Measurements from ENCODE around the gene ARHGAP23.
A peak's percentile ranks its signal among the peaks of the same experiment; 100 is the strongest.

The ARHGAP23 gene

DNA sequence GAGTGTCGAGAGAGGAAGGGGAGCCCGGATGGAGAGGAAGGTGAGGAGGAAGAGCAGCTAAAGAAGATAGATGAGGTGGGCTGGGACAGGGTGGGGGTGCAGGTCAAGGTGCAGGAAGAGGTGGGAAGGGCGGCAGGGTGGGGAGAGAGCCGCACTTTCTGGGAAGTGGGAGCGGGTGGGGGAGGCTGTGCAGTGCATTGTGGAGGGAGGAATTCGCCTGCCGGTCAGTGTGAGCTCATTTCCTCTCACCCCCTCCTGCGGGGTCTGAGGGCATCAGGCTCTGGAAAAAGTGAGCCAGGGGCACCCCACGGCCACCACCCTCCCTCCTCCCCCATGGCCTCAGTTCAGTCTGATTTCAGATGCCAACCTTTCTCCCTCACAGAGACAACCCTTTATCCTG is 2.5 kb upstream of the ARHGAP23 start:
- POLR2A ChIA-PET (ENCODE audit: low non-redundant PET): no interaction called here
- TF ChIP-seq, protein P1, sequence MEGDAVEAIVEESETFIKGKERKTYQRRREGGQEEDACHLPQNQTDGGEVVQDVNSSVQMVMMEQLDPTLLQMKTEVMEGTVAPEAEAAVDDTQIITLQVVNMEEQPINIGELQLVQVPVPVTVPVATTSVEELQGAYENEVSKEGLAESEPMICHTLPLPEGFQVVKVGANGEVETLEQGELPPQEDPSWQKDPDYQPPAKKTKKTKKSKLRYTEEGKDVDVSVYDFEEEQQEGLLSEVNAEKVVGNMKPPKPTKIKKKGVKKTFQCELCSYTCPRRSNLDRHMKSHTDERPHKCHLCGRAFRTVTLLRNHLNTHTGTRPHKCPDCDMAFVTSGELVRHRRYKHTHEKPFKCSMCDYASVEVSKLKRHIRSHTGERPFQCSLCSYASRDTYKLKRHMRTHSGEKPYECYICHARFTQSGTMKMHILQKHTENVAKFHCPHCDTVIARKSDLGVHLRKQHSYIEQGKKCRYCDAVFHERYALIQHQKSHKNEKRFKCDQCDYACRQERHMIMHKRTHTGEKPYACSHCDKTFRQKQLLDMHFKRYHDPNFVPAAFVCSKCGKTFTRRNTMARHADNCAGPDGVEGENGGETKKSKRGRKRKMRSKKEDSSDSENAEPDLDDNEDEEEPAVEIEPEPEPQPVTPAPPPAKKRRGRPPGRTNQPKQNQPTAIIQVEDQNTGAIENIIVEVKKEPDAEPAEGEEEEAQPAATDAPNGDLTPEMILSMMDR (conservative IDR thresholded peaks at IDR 0.05; ENCODE audit: low read depth): no peak
- no peak for DNase-seq (ENCODE audit: low spot score)
- CTCF ChIA-PET: interaction anchor here (0.7 to 0.9 kb wide), 2 partner anchors 10 to 30 kb away, joined by 4 to 5 read pairs; no protein-coding TSS in a partner anchor
- no peak overlapping the region for H3K27ac ChIP-seq

DNA sequence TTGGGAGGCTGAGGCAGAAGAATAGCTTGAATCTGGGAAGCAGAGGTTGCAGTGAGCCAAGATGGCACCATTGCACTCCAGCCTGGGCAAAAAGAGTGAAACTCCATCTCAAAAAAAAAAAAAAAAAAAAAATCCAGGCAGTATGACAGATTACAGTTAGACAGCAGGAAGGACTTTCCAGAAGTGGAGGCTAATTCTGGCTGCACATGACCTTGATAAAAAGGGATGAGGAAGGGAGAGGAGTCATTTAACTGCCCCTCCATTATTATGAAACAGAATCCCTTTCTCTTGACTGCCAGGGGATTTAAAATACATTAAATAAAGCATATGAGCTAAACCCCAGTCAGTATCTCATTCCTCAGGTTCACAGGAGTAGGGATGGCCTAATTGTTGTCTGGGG is 1.8 kb upstream of the ARHGAP23 start:
- POLR2A ChIA-PET (ENCODE audit: low non-redundant PET): no interaction called here
- TF ChIP-seq, protein P1 (conservative IDR thresholded peaks at IDR 0.05; ENCODE audit: low read depth): no peak
- no peak overlapping the region for H3K27ac ChIP-seq
- CTCF ChIA-PET: interaction anchor here (0.9 to 1.4 kb wide), 2 partner anchors 11 to 241 kb away, joined by 3 to 4 read pairs; no protein-coding TSS in a partner anchor
- DNase-seq (ENCODE audit: low spot score): no peak

DNA sequence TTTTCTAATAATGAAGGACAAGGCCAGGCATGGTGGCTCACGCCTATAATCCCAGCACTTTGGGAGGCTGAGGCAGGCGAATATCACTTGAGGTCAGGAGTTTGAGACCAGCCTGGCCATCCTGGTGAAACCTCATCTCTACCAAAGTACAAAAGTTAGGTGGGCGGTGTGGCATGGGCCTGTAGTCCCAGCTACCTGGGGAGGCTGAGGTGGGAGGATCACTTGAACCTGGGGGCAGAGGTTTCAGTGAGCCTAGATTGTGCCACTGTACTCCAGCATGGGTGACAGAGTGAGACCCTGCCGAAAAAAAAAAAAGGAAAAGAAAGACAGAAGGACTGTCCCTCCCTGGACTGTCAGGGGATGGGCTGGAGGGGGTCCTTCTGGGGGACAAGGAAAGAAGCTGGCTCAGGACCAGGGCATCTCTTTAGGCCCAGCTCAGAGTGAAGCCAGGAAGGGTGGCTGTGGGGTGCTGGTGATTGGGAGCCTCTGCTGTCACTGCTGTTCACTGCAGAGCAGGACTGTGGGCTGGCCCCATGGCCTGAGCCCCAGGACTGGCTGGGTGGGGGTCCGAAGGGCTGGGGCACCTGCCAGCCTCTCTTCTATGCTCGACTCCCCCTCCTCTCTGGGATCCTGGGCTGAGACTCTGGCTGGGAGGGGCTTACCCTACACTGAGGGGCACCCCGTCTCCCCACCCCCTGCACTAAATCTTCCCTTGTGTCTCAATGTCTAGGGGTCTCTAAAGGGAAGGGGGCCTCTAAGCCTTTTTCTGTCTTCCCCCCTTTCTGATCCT is 909 bp upstream of the ARHGAP23 start:
- DNase-seq (ENCODE audit: low spot score): no peak
- POLR2A ChIA-PET (ENCODE audit: low non-redundant PET): no interaction called here
- CTCF ChIA-PET: interaction anchor here (0.6 to 1.4 kb wide), 3 partner anchors 16 to 240 kb away, joined by 3 to 5 read pairs (median 5); no protein-coding TSS in a partner anchor
- TF ChIP-seq, protein P1 (conservative IDR thresholded peaks at IDR 0.05; ENCODE audit: low read depth): no peak
- H3K27ac ChIP-seq: peak overlapping the region; percentile 92

DNA sequence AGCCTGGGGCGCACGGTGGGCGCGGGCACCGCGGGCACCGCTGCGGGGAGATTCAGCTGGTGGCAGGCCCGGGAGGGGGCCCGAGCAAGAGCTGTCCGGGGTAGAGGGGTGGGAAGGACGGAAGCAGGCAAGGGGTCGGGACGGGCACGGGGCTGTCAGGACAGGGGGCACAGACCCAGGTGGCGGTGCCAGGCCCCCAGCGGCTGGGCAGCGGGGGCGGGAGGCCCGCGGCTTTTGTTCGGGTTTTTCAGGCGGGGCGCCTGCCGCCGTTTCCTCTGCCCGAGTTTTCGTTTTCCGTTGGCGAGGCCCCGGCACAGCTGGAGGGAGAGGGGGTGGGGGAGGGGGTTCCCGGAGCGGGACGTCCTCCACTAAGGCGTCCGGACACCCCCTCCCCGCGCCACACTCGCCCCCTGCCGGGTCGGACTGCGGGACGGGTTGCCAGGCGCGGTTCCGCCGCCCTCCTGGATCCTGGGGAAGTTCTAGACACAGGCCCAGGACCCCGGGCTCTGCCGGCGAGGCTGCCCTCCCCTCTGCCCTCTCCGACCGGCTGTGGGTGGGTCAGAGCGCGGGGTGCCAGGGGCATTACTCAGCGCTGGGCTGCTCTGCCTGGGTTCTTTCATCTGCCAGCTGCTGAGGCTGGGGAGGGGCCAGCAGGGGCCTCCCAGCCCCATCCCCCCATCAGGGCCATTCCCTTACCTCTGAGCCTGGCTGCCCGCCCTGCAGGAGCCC is 543 bp downstream of the ARHGAP23 start:
- ChIA-PET POLR2A (ENCODE audit: low non-redundant PET) (interaction anchor here (0.7 kb wide), 1 partner anchor 235 kb away, joined by 4 read pairs; no protein-coding TSS in a partner anchor), CTCF (interaction anchor here (0.6 to 1.6 kb wide), 6 partner anchors 10 to 126 kb away, joined by 3 to 7 read pairs (median 4); no protein-coding TSS in a partner anchor)
- H3K27ac ChIP-seq: peak overlapping the region; percentile 92
- DNase-seq (ENCODE audit: low spot score): peak; percentile 70
- TF ChIP-seq, protein P1 (conservative IDR thresholded peaks at IDR 0.05; ENCODE audit: low read depth): no peak

DNA sequence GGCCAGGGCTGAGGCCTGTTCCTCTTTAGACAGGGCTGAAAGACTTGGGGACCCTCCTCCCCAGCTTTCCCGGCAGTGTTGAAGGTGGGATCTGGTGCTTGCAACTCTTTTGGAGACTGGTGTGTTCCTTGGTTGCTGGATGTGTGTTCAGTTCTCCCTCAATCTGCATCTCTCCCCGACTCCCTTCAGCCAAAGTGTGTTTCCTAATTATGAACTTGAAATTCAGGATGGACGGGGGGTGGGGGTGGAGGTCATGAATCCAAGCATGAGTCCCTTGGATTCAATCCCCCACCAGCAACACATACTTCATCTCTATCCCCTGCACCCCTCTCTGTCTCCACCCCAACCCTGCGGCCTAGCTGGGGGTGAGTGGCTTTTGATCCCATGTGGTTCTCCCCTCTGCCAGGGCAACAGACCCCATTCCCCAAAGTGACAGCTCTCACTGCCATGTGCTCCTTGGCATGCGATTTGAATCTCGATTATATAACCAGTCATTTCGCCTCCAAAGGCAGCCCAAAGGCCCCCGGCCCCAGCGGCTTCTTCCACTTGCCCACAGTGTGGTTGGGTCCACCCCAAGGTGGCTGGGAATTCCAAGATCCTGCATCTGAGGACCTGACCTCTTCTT is 1.3 kb downstream of the ARHGAP23 start:
- H3K27ac ChIP-seq: peak overlapping the region; percentile 92
- CTCF ChIA-PET: interaction anchor here (1.1 to 1.6 kb wide), 2 partner anchors 14 to 15 kb away, joined by 3 to 7 read pairs; no protein-coding TSS in a partner anchor
- TF ChIP-seq, protein P1 (conservative IDR thresholded peaks at IDR 0.05; ENCODE audit: low read depth): no peak
- POLR2A ChIA-PET (ENCODE audit: low non-redundant PET): no interaction called here
- DNase-seq (ENCODE audit: low spot score): no peak

DNA sequence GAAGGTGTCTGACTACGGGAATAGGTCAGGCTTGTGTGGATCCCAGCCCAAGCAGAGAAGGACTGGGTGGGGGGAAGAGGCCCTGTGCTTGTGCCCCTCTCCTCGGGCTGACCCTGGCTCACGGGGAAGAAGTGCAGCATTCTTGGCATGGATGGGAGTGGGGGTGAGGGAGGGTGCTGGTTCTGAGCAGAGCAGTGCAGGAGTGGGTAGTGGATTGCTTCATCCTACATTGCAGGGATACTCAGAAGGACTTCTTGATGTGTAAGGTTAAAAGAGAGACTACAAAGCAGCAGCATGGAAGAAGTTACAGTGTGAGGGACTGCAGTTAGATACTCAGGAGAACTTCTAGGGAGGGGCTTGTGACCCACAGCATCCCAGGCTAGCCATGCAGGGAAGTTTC is 2.1 kb downstream of the ARHGAP23 start:
- POLR2A ChIA-PET (ENCODE audit: low non-redundant PET): no interaction called here
- CTCF ChIA-PET: interaction anchor here (1.6 kb wide), 1 partner anchor 13 kb away, joined by 7 read pairs; no protein-coding TSS in a partner anchor
- DNase-seq (ENCODE audit: low spot score): no peak
- H3K27ac ChIP-seq: peak overlapping the region; percentile 92
- TF ChIP-seq, protein P1 (conservative IDR thresholded peaks at IDR 0.05; ENCODE audit: low read depth): no peak

Measured in RWPE1 (cell line).